GM12872 (cell line): ENCODE data around the gene LHFPL6.

ENCODE experiments used
- TF ChIP-seq, protein P1 (sequence below): IDR thresholded peaks from 3 replicates; pipeline ENCODE4 v1.5.1; 2011; ENCODE audit warnings: low read depth, mild to moderate bottlenecking, low read length, moderate library complexity; ENCODE audit not compliant: insufficient read depth

LHFPL6 gene

DNA sequence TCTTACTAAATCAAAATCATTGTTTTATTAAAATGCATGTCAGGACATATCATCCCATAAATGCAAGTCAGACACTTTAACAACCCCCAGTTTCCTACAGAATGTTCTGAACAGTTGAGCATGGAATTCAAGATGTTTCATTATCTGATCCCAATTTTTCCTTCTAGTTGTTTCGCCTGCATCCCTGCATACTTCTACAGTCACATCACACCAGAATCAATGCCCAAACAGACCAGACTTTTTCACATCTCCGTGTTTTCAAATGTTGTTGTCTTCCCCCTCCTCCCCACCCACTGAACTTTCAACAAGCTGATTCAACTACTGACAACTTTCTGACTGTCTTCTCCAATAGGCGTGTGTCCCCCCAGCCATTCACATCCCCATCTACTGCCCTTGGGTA is 48.6 kb downstream of the LHFPL6 start:
- TF ChIP-seq, protein P1, sequence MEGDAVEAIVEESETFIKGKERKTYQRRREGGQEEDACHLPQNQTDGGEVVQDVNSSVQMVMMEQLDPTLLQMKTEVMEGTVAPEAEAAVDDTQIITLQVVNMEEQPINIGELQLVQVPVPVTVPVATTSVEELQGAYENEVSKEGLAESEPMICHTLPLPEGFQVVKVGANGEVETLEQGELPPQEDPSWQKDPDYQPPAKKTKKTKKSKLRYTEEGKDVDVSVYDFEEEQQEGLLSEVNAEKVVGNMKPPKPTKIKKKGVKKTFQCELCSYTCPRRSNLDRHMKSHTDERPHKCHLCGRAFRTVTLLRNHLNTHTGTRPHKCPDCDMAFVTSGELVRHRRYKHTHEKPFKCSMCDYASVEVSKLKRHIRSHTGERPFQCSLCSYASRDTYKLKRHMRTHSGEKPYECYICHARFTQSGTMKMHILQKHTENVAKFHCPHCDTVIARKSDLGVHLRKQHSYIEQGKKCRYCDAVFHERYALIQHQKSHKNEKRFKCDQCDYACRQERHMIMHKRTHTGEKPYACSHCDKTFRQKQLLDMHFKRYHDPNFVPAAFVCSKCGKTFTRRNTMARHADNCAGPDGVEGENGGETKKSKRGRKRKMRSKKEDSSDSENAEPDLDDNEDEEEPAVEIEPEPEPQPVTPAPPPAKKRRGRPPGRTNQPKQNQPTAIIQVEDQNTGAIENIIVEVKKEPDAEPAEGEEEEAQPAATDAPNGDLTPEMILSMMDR, result no peak

DNA sequence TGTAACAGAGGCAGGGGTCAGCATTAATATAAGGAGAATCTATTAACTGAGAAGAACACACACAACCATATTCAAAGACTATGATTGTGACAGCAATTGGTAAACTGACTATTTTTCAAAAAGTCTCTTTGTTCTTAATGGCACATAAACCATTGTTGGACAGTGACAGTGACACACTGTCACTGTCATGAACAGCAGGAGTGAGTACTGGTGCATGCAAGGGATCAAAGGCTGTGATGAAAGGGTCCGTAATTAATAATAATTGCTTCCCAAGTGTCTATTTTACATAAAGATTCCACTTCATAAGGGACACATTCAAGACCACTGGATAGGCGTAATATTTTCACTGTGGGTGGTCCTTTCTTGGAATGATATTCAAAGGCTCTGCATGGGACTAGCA is 50.7 kb downstream of the LHFPL6 start:
- TF ChIP-seq, protein P1, result no peak

DNA sequence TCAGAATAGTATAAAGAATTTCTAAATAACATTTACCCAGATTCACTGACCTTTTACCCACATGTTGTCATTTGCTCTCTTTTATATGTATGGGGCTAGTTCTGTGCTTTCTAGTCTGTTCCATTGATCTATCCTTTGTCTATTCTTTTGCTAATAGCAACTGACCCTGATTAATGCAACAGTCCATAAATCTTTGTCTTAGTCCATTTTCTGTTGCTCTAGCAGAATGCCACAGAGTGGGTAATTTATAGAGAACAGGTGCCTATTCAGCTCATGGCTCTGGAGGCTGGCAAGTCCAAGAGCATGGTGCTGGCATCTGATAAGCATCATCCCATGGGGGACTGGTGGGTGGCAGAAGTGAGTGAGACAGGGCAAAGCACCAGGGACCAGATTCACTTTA is 52.1 kb downstream of the LHFPL6 start:
- TF ChIP-seq, protein P1, result no peak

DNA sequence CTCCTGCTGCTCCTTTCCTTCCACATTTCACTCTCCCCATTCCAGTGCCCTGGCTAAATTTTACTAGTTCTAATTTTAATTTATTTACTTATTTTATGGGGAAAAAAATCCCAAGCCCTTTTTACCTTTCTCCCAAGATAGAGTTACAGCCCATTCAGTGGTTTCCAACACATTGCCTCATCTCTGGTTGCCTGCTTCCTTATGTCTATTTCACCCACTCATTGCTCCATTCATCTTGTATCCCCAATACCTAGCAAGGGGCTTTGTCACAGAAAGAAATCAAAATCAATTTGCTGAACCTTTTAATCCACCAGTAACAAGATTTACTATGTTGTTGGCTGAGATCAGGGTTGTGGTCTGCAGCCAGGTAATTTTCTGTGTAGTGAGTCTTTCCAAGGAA is 55.9 kb downstream of the LHFPL6 start:
- TF ChIP-seq, protein P1, result no peak

DNA sequence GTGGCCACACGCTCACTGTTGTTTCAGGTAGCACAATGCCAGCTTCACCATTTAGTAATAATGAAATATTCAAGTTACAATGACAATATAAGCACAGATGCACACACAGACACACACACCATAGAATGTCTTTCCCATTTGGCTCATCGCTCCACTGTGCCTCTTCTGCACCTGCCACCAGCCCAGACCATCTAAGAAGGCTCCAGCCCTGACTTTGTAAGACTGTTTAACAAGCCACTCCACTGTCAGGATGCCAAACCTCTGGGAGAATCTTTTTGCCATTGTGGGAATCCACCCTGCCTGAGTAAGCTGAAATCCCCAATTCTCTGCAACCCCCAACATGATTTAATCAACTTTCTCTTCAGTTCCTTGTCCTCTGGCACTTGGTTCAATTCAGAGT is 60.6 kb downstream of the LHFPL6 start:
- TF ChIP-seq, protein P1, result no peak

DNA sequence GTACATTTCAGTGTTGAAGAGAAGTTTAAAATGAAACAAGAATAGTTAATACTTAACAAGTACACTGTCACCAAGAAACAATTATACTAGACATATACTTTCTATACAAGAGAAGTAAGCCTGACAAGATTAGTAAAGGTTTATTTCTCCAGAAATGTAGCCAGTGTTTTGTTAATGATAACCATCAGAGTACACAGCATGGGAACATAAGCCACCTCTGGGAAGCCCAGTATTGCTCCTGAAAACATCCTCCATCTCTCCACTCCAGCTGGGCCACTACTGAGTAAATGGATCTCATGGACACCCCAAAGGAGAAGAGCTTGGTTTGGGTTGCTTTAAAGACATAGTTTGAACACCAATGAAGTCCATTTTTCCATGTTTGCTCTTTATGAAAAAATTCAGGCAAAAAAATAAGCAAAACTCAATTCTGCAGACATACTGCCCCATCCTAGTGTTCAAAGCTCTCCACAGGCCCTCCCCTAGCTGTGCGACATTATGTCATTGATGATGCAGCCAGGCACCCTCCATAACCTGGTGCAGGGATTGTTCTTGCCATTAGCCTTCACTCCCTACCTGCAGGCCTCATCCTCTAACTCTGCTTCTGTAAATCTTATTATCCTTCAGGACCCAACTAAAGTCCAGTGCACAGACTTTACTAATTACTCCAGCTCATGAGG is 61.9 kb downstream of the LHFPL6 start:
- TF ChIP-seq, protein P1, result no peak

DNA sequence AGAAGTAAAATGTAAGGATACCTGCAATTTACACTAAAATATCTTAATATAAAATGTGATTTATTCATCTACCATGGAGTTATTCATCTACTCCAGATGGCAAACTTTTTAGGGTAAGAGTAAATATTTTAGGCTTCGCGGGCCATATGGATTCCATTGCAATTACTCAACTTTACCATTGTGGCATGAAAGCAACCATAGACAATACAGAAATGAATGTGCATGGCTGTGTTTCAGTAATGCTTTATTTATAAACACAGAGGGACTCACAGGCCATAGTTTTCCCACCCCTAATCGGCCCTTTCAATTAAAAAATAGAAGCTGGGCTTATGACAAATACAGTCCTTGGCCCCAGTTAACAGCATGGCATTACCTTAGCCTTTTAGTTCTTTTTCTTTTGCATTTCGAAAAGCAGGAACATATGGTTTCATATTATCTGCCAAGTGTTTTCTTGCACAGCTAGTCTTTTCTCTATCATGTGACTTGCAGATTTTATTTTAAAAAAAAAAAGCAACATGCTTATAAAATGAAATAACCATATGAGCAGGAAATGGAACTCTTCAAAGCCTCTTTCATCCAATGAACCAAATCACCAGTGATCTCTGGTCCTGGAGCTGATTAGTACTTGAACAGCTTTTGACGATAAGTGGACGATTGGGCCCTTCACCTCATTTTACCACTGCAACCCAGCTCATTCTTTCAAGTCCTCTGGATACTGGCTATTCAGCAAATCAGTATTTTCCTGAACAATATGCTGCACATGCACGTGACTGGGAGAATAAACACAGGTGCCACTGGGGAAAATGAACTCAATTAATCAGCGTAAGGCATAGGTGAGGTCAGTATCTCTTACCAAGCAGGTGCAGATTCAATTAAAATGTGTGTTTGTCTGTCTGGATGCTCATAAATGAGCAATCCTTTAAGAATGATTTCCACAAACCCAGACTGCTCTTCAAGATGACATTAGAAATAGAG is 63.9 kb downstream of the LHFPL6 start:
- TF ChIP-seq, protein P1, result no peak
